GM21825 (cell line): ENCODE measurements around the gene HOPX.
"Not testable (repeated sequence)": the region's sequence is repeated elsewhere in the genome, so short reads cannot be mapped to it uniquely, and the experiment has no call there.

Source experiments
- ATAC-seq: cut with Tn5 transposase; IDR thresholded peaks from one replicate; pipeline ENCODE4 v1.9.1; 2021; ENCODE audit warnings: mild to moderate bottlenecking, moderate library complexity; ENCODE audit not compliant: unreplicated experiment

Gene HOPX

GRCh38 chr4:56689201-56689969 lies 8.3 kb upstream of the HOPX start:
- no peak for ATAC-seq

- no peak for ATAC-seq
Observed at GRCh38 chr4:56688094-56688647, 7.1 kb upstream of the HOPX start.

- no peak for ATAC-seq
Observed at GRCh38 chr4:56686537-56687231, 5.6 kb upstream of the HOPX start.

GRCh38 chr4:56684320-56685050 lies 3.4 kb upstream of the HOPX start:
- ATAC-seq = no peak

GRCh38 chr4:56683455-56683854 lies 2.4 kb upstream of the HOPX start:
- no peak for ATAC-seq

- ATAC-seq = no peak
Observed at GRCh38 chr4:56681853-56682525, 893 bp upstream of the HOPX start.

- ATAC-seq = no peak
Observed at GRCh38 chr4:56680266-56680665, 830 bp downstream of the HOPX start.

- no peak for ATAC-seq
Observed at GRCh38 chr4:56677711-56678110, 3.4 kb downstream of the HOPX start.

GRCh38 chr4:56674984-56675383 lies 6.1 kb downstream of the HOPX start:
- no peak for ATAC-seq

GRCh38 chr4:56671860-56672259 lies 9.2 kb downstream of the HOPX start:
- no peak for ATAC-seq

GRCh38 chr4:56671373-56671772 lies 9.7 kb downstream of the HOPX start:
- ATAC-seq = no peak

- ATAC-seq = no peak
Observed at GRCh38 chr4:56668267-56668666, 12.8 kb downstream of the HOPX start.

GRCh38 chr4:56667396-56667795 lies 13.7 kb downstream of the HOPX start:
- not testable (repeated sequence) for ATAC-seq

- ATAC-seq = no peak
Observed at GRCh38 chr4:56666279-56666678, 14.8 kb downstream of the HOPX start.

- no peak for ATAC-seq
Observed at GRCh38 chr4:56665781-56666180, 15.3 kb downstream of the HOPX start.

- no peak for ATAC-seq
Observed at GRCh38 chr4:56662782-56663468, 18.2 kb downstream of the HOPX start.

- no peak for ATAC-seq
Observed at GRCh38 chr4:56659946-56660345, 21.1 kb downstream of the HOPX start.

- no peak for ATAC-seq
Observed at GRCh38 chr4:56658528-56658927, 22.6 kb downstream of the HOPX start.

- no peak for ATAC-seq
Observed at GRCh38 chr4:56657818-56658217, 23.3 kb downstream of the HOPX start.

- ATAC-seq = no peak
Observed at GRCh38 chr4:56657128-56657527, 24.0 kb downstream of the HOPX start.

- ATAC-seq = no peak
Observed at GRCh38 chr4:56656346-56656643, 24.8 kb downstream of the HOPX start.
